Activated naive CD4-positive, alpha-beta T cell treated with anti-CD3 and anti-CD28 coated beads for 36 hours (primary cell): ENCODE data around the gene TADA1. TPM values are rescaled to one million over a fixed set of nuclear protein-coding genes. Genes with fewer than 3 reads are reported as not detected.

Source experiments
- CTCF ChIA-PET: fragments of 350-600 bp; sonication (Branson Sonifier 250); formaldehyde crosslinking; loops from one replicate; lab custom pipeline; 2021; ENCODE audit warnings: antibody characterized with exemption; lab: Charles Lee
- DNase-seq: peaks from one replicate; pipeline ENCODE4 v3.0.0-alpha.2; 2020
- H3K27ac Mint-ChIP-seq: one replicate; pipeline ENCODE4 v1.8.0; 2021; ENCODE audit warnings: mild to moderate bottlenecking, mixed read lengths
- H3K27me3 Mint-ChIP-seq: one replicate; pipeline ENCODE4 v1.8.0; 2021; ENCODE audit warnings: low read depth, mixed read lengths
- H3K36me3 Mint-ChIP-seq: one replicate; pipeline ENCODE4 v1.8.0; 2021; ENCODE audit warnings: low read depth, mixed read lengths
- H3K4me1 Mint-ChIP-seq: one replicate; pipeline ENCODE4 v1.8.0; 2021; ENCODE audit warnings: low read depth, mixed read lengths
- H3K4me3 Mint-ChIP-seq: one replicate; pipeline ENCODE4 v1.8.0; 2021; ENCODE audit warnings: mild to moderate bottlenecking, moderate library complexity, mixed read lengths
- H3K9me3 Mint-ChIP-seq: one replicate; pipeline ENCODE4 v1.8.0; 2021; ENCODE audit warnings: mixed read lengths
- intact Hi-C: fragments of 100-400 bp; cut with micrococcal nuclease; formaldehyde crosslinking; loops from one replicate; pipeline ENCODE4 v1.15.1; 2023
- total RNA-seq, 2 experiments: library from RNA; stranded (reverse); gene quantifications; one replicate each; pipeline ENCODE4 v1.2.3, GENCODE V29; 2021

The TADA1 gene
- total RNA-seq, 2 experiments from 2014 or later, result 19.6 to 19.9 TPM

DNA sequence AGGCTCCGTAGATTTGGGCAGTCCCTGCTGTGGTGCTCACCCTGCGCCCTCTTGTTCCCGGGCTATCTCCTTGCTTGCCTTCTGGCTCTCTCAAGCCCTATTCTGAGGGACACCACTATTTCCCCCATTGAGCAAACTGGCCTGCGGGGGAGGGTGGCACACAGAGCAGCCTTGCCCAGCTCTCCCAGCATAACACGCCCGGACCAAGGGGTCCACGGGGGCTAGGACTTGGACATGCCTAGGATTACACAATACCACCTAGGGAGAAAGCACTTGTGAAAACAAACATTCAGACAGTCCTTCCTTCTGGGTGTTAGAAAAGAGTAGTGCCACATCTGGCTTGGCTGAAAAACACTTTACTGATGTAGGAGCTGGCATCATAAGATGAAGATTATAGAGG, 7.4 kb downstream of the TADA1 start:
- H3K4me3 Mint-ChIP-seq, result no peak overlapping the region
- intact Hi-C loops, result no loop called here
- no peak for DNase-seq
- peaks cover 36% of the 10 kb centered on the region for H3K4me1 Mint-ChIP-seq
- no peak overlapping the region for H3K27ac Mint-ChIP-seq
- CTCF ChIA-PET, result interaction anchor here (0.7 to 1.7 kb wide), 4 partner anchors 189 to 399 kb away, joined by 3 to 5 read pairs (median 3); no protein-coding TSS in a partner anchor
- no peaks in the 10 kb centered on the region for H3K27me3 Mint-ChIP-seq
- H3K36me3 Mint-ChIP-seq, result peaks cover 21% of the 10 kb centered on the region
- no peaks in the 10 kb centered on the region for H3K9me3 Mint-ChIP-seq

DNA sequence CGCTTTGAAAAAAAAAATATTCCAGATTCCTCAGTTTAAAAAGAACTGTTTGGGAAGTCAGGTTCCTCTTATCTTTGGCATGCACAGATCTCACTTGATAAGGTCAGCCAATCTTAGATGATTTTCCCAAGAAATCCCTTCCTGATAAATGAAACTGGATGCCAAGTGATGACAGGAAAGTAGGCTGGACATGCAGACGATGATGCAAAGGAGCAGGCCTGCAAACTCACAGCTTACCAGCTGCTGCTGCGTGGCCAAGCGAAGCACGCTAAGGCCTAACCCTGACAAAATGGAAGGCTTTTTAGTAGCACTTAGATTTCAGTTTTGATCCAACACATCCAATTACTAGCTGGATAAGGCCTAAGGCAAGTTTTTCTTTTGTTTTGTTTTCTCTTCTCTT, 10.1 kb downstream of the TADA1 start:
- Mint-ChIP-seq H3K4me3 (no peak overlapping the region), H3K27me3 (no peaks in the 10 kb centered on the region), H3K27ac (no peak overlapping the region), H3K36me3 (peaks cover 32% of the 10 kb centered on the region), H3K4me1 (peaks cover 21% of the 10 kb centered on the region), H3K9me3 (no peaks in the 10 kb centered on the region)
- intact Hi-C loops, result no loop called here
- CTCF ChIA-PET, result no interaction called here
- no peak for DNase-seq

- peaks cover 34% of the 10 kb centered on the region for H3K36me3 Mint-ChIP-seq
- CTCF ChIA-PET, result no interaction called here
- no peak overlapping the region for H3K4me3 Mint-ChIP-seq
These were observed 16.5 kb downstream of the TADA1 start for GRCh38 chr1:166859597-166859996.

GRCh38 chr1:166858726-166859419, 17.2 kb downstream of the TADA1 start:
- intact Hi-C loops, result no loop called here
- Mint-ChIP-seq H3K36me3 (peaks cover 32% of the 10 kb centered on the region), H3K9me3 (no peaks in the 10 kb centered on the region), H3K4me3 (no peak overlapping the region), H3K27ac (peak overlapping the region; percentile 46), H3K4me1 (peaks cover 13% of the 10 kb centered on the region), H3K27me3 (no peaks in the 10 kb centered on the region)
- CTCF ChIA-PET, result no interaction called here
- no peak for DNase-seq

More at GRCh38 chr1:166859597-166859996, 16.5 kb downstream of the TADA1 start:
- Mint-ChIP-seq H3K9me3 (no peaks in the 10 kb centered on the region), H3K27me3 (no peaks in the 10 kb centered on the region), H3K4me1 (peaks cover 11% of the 10 kb centered on the region), H3K27ac (peak overlapping the region; percentile 46)
- intact Hi-C loops, result no loop called here
- no peak for DNase-seq

DNA sequence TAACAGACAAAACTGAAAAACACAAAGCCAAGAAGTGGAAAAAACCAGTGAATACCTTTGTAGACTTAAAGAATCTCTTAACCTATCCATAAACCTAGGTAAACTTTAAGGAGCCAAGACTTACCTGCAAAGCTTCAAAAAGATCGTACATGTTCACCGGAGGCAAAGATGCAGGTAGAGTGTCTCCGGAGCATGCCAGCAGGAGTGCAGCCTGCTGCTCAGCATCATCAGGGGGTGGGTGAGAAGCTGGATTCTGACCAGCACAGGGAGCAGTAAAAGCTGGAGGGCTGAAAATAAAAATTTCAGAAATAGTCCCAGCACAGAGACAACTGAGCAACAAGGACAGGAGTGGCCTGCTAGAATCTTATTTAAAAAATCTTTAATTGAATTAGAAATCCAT, 18.1 kb downstream of the TADA1 start:
- intact Hi-C loops, result no loop called here
- no peak overlapping the region for H3K4me3 Mint-ChIP-seq
- no peaks in the 10 kb centered on the region for H3K27me3 Mint-ChIP-seq
- DNase-seq, result no peak
- CTCF ChIA-PET, result interaction anchor here (0.7 kb wide), 1 partner anchor 963 kb away, joined by 4 read pairs; no protein-coding TSS in a partner anchor
- H3K27ac Mint-ChIP-seq, result no peak overlapping the region
- peaks cover 20% of the 10 kb centered on the region for H3K4me1 Mint-ChIP-seq
- peaks cover 33% of the 10 kb centered on the region for H3K36me3 Mint-ChIP-seq
- H3K9me3 Mint-ChIP-seq, result no peaks in the 10 kb centered on the region

GRCh38 chr1:166855558-166855957, 20.5 kb downstream of the TADA1 start:
- Mint-ChIP-seq H3K36me3 (peaks cover 37% of the 10 kb centered on the region), H3K27ac (no peak overlapping the region)

GRCh38 chr1:166852918-166853317, 23.1 kb downstream of the TADA1 start:
- Mint-ChIP-seq H3K27me3 (no peaks in the 10 kb centered on the region), H3K4me3 (no peak overlapping the region), H3K36me3 (peaks cover 50% of the 10 kb centered on the region), H3K9me3 (no peaks in the 10 kb centered on the region), H3K27ac (peak overlapping the region; percentile 64), H3K4me1 (peaks cover 52% of the 10 kb centered on the region)
- intact Hi-C loops, result no loop called here
- DNase-seq, result peak; percentile 20
- CTCF ChIA-PET, result no interaction called here

More at GRCh38 chr1:166855558-166855957, 20.5 kb downstream of the TADA1 start:
- CTCF ChIA-PET, result interaction anchor here (1.1 kb wide), 1 partner anchor 204 kb away, joined by 4 read pairs; no protein-coding TSS in a partner anchor
- H3K4me3 Mint-ChIP-seq, result no peak overlapping the region
- no peak for DNase-seq
- intact Hi-C loops, result no loop called here
- H3K9me3 Mint-ChIP-seq, result no peaks in the 10 kb centered on the region
- H3K4me1 Mint-ChIP-seq, result peaks cover 38% of the 10 kb centered on the region
- H3K27me3 Mint-ChIP-seq, result no peaks in the 10 kb centered on the region

- H3K4me1 Mint-ChIP-seq, result peaks cover 78% of the 10 kb centered on the region
- CTCF ChIA-PET, result no interaction called here
- intact Hi-C loops, result loop anchor here (10.0 kb wide), 2 partner anchors 684 to 1084 kb away; partner anchors contain the start of genes FAM78B and TMCO1
- H3K4me3 Mint-ChIP-seq, result no peak overlapping the region
- H3K27me3 Mint-ChIP-seq, result no peaks in the 10 kb centered on the region
- no peaks in the 10 kb centered on the region for H3K9me3 Mint-ChIP-seq
- H3K27ac Mint-ChIP-seq, result no peak overlapping the region
- DNase-seq, result no peak
- H3K36me3 Mint-ChIP-seq, result peaks cover 76% of the 10 kb centered on the region
These were observed 26.9 kb downstream of the TADA1 start for GRCh38 chr1:166849135-166849534.

DNA sequence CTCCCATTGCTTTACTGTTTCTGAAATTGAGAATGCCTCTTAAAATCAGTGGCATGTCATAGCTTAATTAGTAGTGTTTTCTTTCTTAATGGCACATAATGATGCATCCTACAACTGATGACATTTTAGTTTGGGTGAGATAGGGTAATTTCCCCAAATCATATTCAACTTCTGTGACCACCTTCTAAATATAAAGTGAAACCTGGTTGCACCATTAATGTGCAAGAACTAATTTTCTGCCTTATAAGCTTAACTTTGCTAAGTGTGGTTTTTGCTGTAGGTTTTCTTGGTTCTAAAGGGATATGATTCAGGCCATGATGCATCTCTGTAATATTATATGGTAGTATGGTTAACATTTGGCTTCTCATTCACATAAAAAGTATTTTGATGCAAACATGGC, 27.9 kb downstream of the TADA1 start:
- intact Hi-C loops, result loop anchor here (10.0 kb wide), 2 partner anchors 683 to 1083 kb away; partner anchors contain the start of genes FAM78B and TMCO1
- Mint-ChIP-seq H3K27ac (peak overlapping the region; percentile 66), H3K36me3 (peaks cover 76% of the 10 kb centered on the region), H3K4me3 (no peak overlapping the region), H3K27me3 (no peaks in the 10 kb centered on the region), H3K9me3 (no peaks in the 10 kb centered on the region), H3K4me1 (peaks cover 78% of the 10 kb centered on the region)
- no peak for DNase-seq
- CTCF ChIA-PET, result no interaction called here

- CTCF ChIA-PET, result interaction anchor here (1.3 kb wide), 1 partner anchor 65 kb away, joined by 5 read pairs; no protein-coding TSS in a partner anchor
These were observed 31.3 kb downstream of the TADA1 start for GRCh38 chr1:166844791-166845190.

GRCh38 chr1:166843769-166844596, 32.1 kb downstream of the TADA1 start:
- no peaks in the 10 kb centered on the region for H3K27me3 Mint-ChIP-seq
- no peak overlapping the region for H3K4me3 Mint-ChIP-seq
- no peak for DNase-seq
- peak overlapping the region; percentile 12 for H3K27ac Mint-ChIP-seq
- CTCF ChIA-PET, result interaction anchor here (1.3 kb wide), 2 partner anchors 66 to 215 kb away, joined by 3 to 5 read pairs; no protein-coding TSS in a partner anchor
- intact Hi-C loops, result loop anchor here (10.0 kb wide), 2 partner anchors 679 to 1079 kb away; partner anchors contain the start of genes FAM78B and TMCO1
- no peaks in the 10 kb centered on the region for H3K9me3 Mint-ChIP-seq
- peaks cover 62% of the 10 kb centered on the region for H3K36me3 Mint-ChIP-seq
- peaks cover 68% of the 10 kb centered on the region for H3K4me1 Mint-ChIP-seq

More at GRCh38 chr1:166844791-166845190, 31.3 kb downstream of the TADA1 start:
- Mint-ChIP-seq H3K4me1 (peaks cover 73% of the 10 kb centered on the region), H3K27ac (no peak overlapping the region), H3K27me3 (no peaks in the 10 kb centered on the region), H3K4me3 (no peak overlapping the region), H3K9me3 (no peaks in the 10 kb centered on the region), H3K36me3 (peaks cover 70% of the 10 kb centered on the region)
- no peak for DNase-seq
- intact Hi-C loops, result loop anchor here (10.0 kb wide), 2 partner anchors 680 to 1080 kb away; partner anchors contain the start of genes FAM78B and TMCO1

DNA sequence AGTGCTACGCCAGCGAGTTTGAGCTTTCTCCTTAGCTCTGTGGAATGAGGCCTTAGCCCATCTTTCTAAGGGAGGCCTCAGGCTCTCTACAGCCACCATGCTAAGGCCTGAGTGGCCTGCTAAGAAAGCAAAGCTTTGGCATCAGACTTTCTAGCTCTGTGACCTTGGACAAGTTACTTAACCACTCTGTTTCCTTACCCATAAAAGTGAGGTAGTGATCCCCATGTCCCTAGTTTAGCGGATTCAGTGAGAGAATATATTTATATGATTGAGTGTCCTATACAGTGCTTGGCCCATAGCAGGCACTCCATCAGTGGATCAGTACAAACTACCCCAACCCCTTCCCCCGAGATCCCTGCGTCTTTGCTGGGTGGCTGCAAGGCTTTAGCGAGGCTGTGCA, 32.7 kb downstream of the TADA1 start:
- Mint-ChIP-seq H3K36me3 (peaks cover 59% of the 10 kb centered on the region), H3K4me1 (peaks cover 68% of the 10 kb centered on the region), H3K4me3 (no peak overlapping the region), H3K27me3 (no peaks in the 10 kb centered on the region), H3K27ac (peak overlapping the region; percentile 12), H3K9me3 (no peaks in the 10 kb centered on the region)
- CTCF ChIA-PET, result interaction anchor here (1.3 kb wide), 1 partner anchor 216 kb away, joined by 3 read pairs; no protein-coding TSS in a partner anchor
- intact Hi-C loops, result loop anchor here (10.0 kb wide), 2 partner anchors 679 to 1079 kb away; partner anchors contain the start of genes FAM78B and TMCO1
- no peak for DNase-seq
